Mesenteric fat pad (tissue), 1 donor: Measurements from ENCODE around the gene MAP7. TPM values are rescaled to one million over a fixed set of nuclear protein-coding genes. Genes with fewer than 3 reads are reported as not detected.

Experiments
- DNase-seq: peaks from one replicate; pipeline ENCODE4 v3.0.0-alpha.2; 2020; ENCODE audit warnings: low spot score
- total RNA-seq: library from RNA; stranded (reverse); fragmentation: NEBNext Ultra II Directional; extraction: Animal tissue kit (Norgen Biotek cat#: 25700); gene quantifications from one replicate; pipeline ENCODE4 v1.2.1, GENCODE V29; 2021
- donor health status: DM: yes; HTN: yes; CAD: no.

Gene MAP7
- total RNA-seq, 1 donor from 2014 or later: 5.2 TPM

- no peak for DNase-seq
Observed at GRCh38 chr6:136533487-136533886, 16.7 kb downstream of the MAP7 start.

- DNase-seq: no peak
Observed at GRCh38 chr6:136532030-136532429, 18.2 kb downstream of the MAP7 start.

- no peak for DNase-seq
Observed at GRCh38 chr6:136529710-136530109, 20.5 kb downstream of the MAP7 start.

- no peak for DNase-seq
Observed at GRCh38 chr6:136528477-136528876, 21.7 kb downstream of the MAP7 start.

GRCh38 chr6:136527831-136528230 lies 22.4 kb downstream of the MAP7 start:
- DNase-seq: no peak

GRCh38 chr6:136526937-136527336 lies 23.3 kb downstream of the MAP7 start:
- no peak for DNase-seq

- no peak for DNase-seq
Observed at GRCh38 chr6:136526196-136526930, 23.9 kb downstream of the MAP7 start.

- no peak for DNase-seq
Observed at GRCh38 chr6:136525586-136526195, 24.5 kb downstream of the MAP7 start.

GRCh38 chr6:136524936-136525413 lies 25.2 kb downstream of the MAP7 start:
- no peak for DNase-seq

GRCh38 chr6:136524339-136524935 lies 25.8 kb downstream of the MAP7 start:
- no peak for DNase-seq

GRCh38 chr6:136523196-136523595 lies 27.0 kb downstream of the MAP7 start:
- no peak for DNase-seq

GRCh38 chr6:136522636-136523035 lies 27.6 kb downstream of the MAP7 start:
- no peak for DNase-seq

GRCh38 chr6:136521911-136522310 lies 28.3 kb downstream of the MAP7 start:
- no peak for DNase-seq

- no peak for DNase-seq
Observed at GRCh38 chr6:136521427-136521826, 28.8 kb downstream of the MAP7 start.

GRCh38 chr6:136520517-136520916 lies 29.7 kb downstream of the MAP7 start:
- DNase-seq: no peak

GRCh38 chr6:136517582-136517981 lies 32.6 kb downstream of the MAP7 start:
- no peak for DNase-seq

GRCh38 chr6:136517002-136517401 lies 33.2 kb downstream of the MAP7 start:
- DNase-seq: no peak

- DNase-seq: no peak
Observed at GRCh38 chr6:136514591-136514990, 35.6 kb downstream of the MAP7 start.

GRCh38 chr6:136511926-136512325 lies 38.3 kb downstream of the MAP7 start:
- no peak for DNase-seq

GRCh38 chr6:136511397-136511796 lies 38.8 kb downstream of the MAP7 start:
- no peak for DNase-seq

GRCh38 chr6:136510782-136511181 lies 39.4 kb downstream of the MAP7 start:
- DNase-seq: no peak

- no peak for DNase-seq
Observed at GRCh38 chr6:136510299-136510698, 39.9 kb downstream of the MAP7 start.
